Motor neuron (in vitro differentiated cells): ENCODE results near the gene ZNF862. TPM values are rescaled to one million over a fixed set of nuclear protein-coding genes. Genes with fewer than 3 reads are reported as not detected.
"Not testable (repeated sequence)": the region's sequence is repeated elsewhere in the genome, so short reads cannot be mapped to it uniquely, and the experiment has no call there.

Experiments used
- ATAC-seq, 8 experiments: fragments of 200-7000 bp; cut with Tn5 transposase; replicated peaks in 6 of 8; 2 replicates each; pipeline ENCODE4 v1.8.0; 2021; ENCODE audit warnings: mild to moderate bottlenecking in 8 of 8, moderate library complexity in 8 of 8
- H3K27ac ChIP-seq, 2 donors: fragments of 250-450 bp; sonication (Bioruptor Pico); 2 replicates each; pipeline ENCODE4 v1.9.0; 2021; ENCODE audit warnings: antibody characterized with exemption in 2 of 2, mild to moderate bottlenecking in 2 of 2, moderate library complexity in 1 of 2
- H3K4me1 ChIP-seq, 2 donors: fragments of 250-450 bp; sonication (Bioruptor Pico); replicated peaks in 1 of 2; 2 replicates each; pipeline ENCODE4 v1.6.1; 2021; ENCODE audit warnings: antibody characterized with exemption in 2 of 2, mild to moderate bottlenecking in 2 of 2, moderate library complexity in 1 of 2
- H3K4me3 ChIP-seq, 5 donors: fragments of 250-450 bp; sonication (Bioruptor Pico); 2 replicates each; pipeline ENCODE4 v1.9.0; 2021; ENCODE audit warnings: antibody characterized with exemption in 5 of 5, mild to moderate bottlenecking in 5 of 5, moderate library complexity in 4 of 5
- WGBS, 10 experiments: fragments of 450-650 bp; shearing (Covaris generic); methylation state at CpG; one replicate each; pipeline ENCODE4 v1.0.0; 2022; 5-methylcytosine and 5-hydroxymethylcytosine counted together
- in situ Hi-C, 9 experiments: fragments of 400-800 bp; cut with MboI; loops; one replicate each; pipeline ENCODE4 v1.15.0; 2021; ENCODE audit warnings: low sequenced_read_pairs in 9 of 9, low pct_unique_long_range_greater_than_20kb in 2 of 9; ENCODE audit not compliant: unreplicated experiment in 9 of 9
- total RNA-seq, 8 experiments: library from RNA; unstranded; fragments of 300-600 nt; gene quantifications; 2 replicates each; pipeline versions ENCODE4 v1.2.3 to v1.2.4, GENCODE V29; 2022

Gene ZNF862
- total RNA-seq, 8 experiments from 2014 or later: 7.1 to 18.6 (median 10.8) TPM

GRCh38 chr7:149885191-149886017 lies 47.2 kb downstream of the ZNF862 start:
- no peak overlapping the region for H3K27ac ChIP-seq
- H3K4me1 ChIP-seq: peaks cover 0 to 5% of the 10 kb centered on the region in 2 donors

DNA sequence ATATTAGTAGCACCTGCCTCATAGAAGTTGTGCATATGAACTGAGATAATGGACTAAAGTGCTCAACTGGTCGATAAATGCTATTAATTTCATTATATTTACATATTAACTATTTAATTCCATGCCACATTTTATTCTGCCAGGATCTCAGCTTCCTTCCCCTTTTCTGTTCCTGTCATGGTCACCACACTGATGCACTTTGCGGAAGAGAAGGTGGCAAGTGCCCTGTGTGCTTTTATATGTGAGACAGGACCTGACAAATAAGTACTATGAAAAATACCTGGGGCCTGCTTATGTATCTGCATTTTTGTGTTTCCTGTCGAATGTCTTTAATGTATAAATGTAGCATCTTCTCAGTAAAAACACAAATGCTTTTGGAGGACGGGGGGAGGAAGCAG lies 47.8 kb downstream of the ZNF862 start:
- Histone ChIP-seq H3K27ac (no peak overlapping the region), H3K4me1 (peaks cover 0 to 5% of the 10 kb centered on the region in 2 donors), H3K4me3 (no peak overlapping the region)
- no peak for ATAC-seq
- in situ Hi-C loops: loop anchor here in 1 of 9 experiments (25.0 kb wide), 1 partner anchor 151 kb away; no protein-coding TSS in a partner anchor
- 10 to 100% (median 60%) methylated on average over 1 to 4 of the region's 4 CpGs; no CpG with 5 or more reads in 1 of the 10 experiments for WGBS, 10 experiments

More at GRCh38 chr7:149885191-149886017, 47.2 kb downstream of the ZNF862 start:
- H3K4me3 ChIP-seq: no peak overlapping the region
- in situ Hi-C loops: loop anchor here in 1 of 9 experiments (25.0 kb wide), 1 partner anchor 152 kb away; no protein-coding TSS in a partner anchor
- peak in 2 of 8 experiments; percentile 12 to 48 for ATAC-seq
- 34 to 85% (median 64%) methylated on average over 1 to 10 of the region's 13 CpGs; no CpG with 5 or more reads in 4 of the 10 experiments for WGBS, 10 experiments

DNA sequence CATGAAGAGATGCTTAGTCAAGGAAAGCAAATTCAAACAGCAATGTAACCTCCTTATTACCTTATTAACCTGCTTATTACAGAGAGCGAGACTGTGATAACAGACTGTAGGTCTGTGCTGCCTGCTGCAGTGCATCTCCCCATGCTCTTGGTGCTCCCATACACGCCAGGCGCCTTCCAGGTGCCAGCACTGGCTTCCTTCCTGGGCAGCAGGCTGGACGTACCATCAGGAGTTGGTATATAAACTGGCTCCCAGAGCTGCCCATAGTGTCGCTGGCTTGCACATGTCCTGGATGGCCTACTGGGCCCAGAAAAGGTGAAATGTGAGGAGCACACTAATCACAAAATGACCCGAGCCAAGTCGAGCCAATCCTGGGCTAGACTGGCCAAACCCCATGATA lies 49.1 kb downstream of the ZNF862 start:
- in situ Hi-C loops: loop anchor here in 1 of 9 experiments (25.0 kb wide), 1 partner anchor 150 kb away; no protein-coding TSS in a partner anchor

GRCh38 chr7:149890715-149891114 lies 52.5 kb downstream of the ZNF862 start:
- not testable (repeated sequence) for H3K27ac ChIP-seq, H3K4me1 ChIP-seq, H3K4me3 ChIP-seq, ATAC-seq
- WGBS, 10 experiments: no CpG with 5 or more reads among the region's 2 CpGs
- in situ Hi-C loops: loop anchor here in 1 of 9 experiments (25.0 kb wide), 1 partner anchor 147 kb away; no protein-coding TSS in a partner anchor

More for the DNA sequence above, 49.1 kb downstream of the ZNF862 start:
- Histone ChIP-seq H3K4me1 (peaks cover 0 to 5% of the 10 kb centered on the region in 2 donors), H3K4me3 (no peak overlapping the region), H3K27ac (no peak overlapping the region)
- no peak for ATAC-seq
- WGBS, 10 experiments: 40 to 100% (median 85%) methylated on average over 3 to 6 of the region's 7 CpGs; no CpG with 5 or more reads in 5 of the 10 experiments

- ATAC-seq: peak in 2 of 8 experiments; percentile 44 to 91
- 0 to 94% (median 86%) methylated on average over 2 to 5 of the region's 8 CpGs; no CpG with 5 or more reads in 4 of the 10 experiments for WGBS, 10 experiments
- not testable (repeated sequence) for H3K27ac ChIP-seq, H3K4me3 ChIP-seq, H3K4me1 ChIP-seq
- in situ Hi-C loops: loop anchor here in 1 of 9 experiments (25.0 kb wide), 1 partner anchor 142 kb away; no protein-coding TSS in a partner anchor
These were observed 56.8 kb downstream of the ZNF862 start for GRCh38 chr7:149894957-149895356.

DNA sequence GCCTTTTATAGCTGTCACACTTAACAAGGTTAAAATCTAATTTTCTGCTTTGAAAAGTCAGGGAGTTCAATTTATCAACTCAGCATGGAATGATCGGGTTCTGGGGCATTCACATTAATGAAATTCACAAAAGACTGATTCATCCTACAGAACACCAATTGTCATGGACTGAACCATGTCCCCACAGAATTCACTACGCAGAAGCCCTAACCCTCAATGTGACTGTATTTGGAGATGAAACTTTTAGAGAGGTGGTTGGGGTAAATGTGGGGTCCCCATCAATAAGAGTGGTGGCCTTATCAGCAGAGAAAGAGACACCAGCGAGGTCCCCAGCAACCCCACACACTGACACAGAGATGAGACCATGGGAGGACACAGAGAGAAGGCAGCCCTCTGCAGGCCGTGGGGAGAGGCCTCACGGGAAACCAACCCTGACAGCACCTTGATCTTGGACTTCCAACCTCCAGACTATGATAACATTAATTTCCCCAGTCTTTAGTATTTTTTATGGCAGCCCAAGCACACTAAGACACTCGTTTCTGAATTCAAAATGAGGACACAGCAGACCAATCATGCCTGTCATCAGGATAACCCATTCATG lies 69.7 kb downstream of the ZNF862 start:
- WGBS, 10 experiments: 20% methylated on average over 1 of the region's 6 CpGs; no CpG with 5 or more reads in 9 of the 10 experiments
- H3K4me1 ChIP-seq, in situ Hi-C loops, H3K4me3 ChIP-seq, H3K27ac ChIP-seq: not testable (repeated sequence)
- ATAC-seq: peak in 5 of 8 experiments; percentile 62 to 76 (median 71)

DNA sequence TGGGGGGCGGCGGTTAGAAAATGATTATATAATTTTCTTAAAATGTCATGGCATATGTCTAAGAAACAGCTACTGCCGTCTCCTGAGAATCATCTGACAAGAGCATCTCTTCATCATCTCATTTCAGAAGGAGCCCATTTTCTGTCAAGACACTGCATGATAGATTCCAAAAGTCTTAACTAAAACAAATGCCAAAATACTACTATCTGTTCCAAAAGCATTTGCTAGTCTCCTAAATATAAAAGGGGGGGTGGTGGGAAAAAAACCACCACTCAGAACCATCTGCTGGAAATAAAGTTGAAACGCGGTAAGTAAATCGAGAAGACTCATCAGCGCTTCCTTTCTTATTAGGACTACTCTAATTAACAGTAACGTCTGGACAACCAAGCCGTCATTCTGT lies 72.0 kb downstream of the ZNF862 start:
- in situ Hi-C loops, ATAC-seq, H3K4me3 ChIP-seq, H3K27ac ChIP-seq, H3K4me1 ChIP-seq: not testable (repeated sequence)
- no CpG with 5 or more reads among the region's 9 CpGs for WGBS, 10 experiments

DNA sequence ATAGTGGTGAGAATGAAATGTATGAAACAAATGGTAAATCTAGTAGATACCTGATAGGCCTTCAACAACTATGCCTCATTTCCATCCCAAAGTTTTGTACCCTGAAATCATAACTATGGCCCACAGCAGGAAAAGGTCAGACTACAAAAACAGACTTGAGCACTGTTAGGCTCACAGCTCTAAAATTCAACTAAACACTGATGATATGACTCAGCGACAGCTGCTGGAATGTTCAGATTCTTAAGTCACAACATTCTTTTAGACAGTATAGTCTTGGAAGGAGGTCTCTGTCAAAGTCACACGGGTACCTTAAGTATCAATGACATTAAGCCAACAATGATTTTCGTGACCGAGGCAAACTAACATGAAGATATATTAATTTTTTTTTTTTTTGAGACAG lies 74.0 kb downstream of the ZNF862 start:
- WGBS, 10 experiments: no CpG with 5 or more reads among the region's 4 CpGs
- H3K4me1 ChIP-seq, H3K27ac ChIP-seq, in situ Hi-C loops, ATAC-seq, H3K4me3 ChIP-seq: not testable (repeated sequence)

Other genes with a start within 250 kb of the ZNF862 start
- gene ZNF467, start 64.8 kb upstream of the ZNF862 start, total RNA-seq: 1 to 10 TPM in 7 of 8 experiments, under 1 TPM in 1; 0.71 to 7.7 (median 5.1) TPM
- gene ATP6V0E2, start 35.6 kb downstream of the ZNF862 start, total RNA-seq: 100 to 1,000 TPM in 1 of 8 experiments, 10 to 100 TPM in 6, 1 to 10 TPM in 1; 9.4 to 114 (median 74.4) TPM